ENCODE results near the gene ZNF335. TPM values are rescaled to one million over a fixed set of nuclear protein-coding genes. Genes with fewer than 3 reads are reported as not detected.
"Not testable (repeated sequence)": the region's sequence is repeated elsewhere in the genome, so short reads cannot be mapped to it uniquely, and the experiment has no call there.

Gene ZNF335
- polyA plus RNA-seq, 1 donor = 11.4 TPM

- DNase-seq (ENCODE audit: low read depth) = peak; percentile 98
These were observed 37.2 kb downstream of the ZNF335 start, which contains the start of gene PCIF1 for GRCh38 chr20:45934586-45935415. Gene PCIF1, plus strand, starts transcription at chr20:45934683. Its CDS starts 4,317 bp downstream, at chr20:45939000.

GRCh38 chr20:45934046-45934585 lies 37.9 kb downstream of the ZNF335 start:
- DNase-seq (ENCODE audit: low read depth) = no peak

- no peak for DNase-seq (ENCODE audit: low read depth)
These were observed 38.5 kb downstream of the ZNF335 start for GRCh38 chr20:45933266-45934045.

GRCh38 chr20:45931680-45932079 lies 40.3 kb downstream of the ZNF335 start:
- DNase-seq (ENCODE audit: low read depth) = not testable (repeated sequence)

- no peak for DNase-seq (ENCODE audit: low read depth)
These were observed 44.7 kb downstream of the ZNF335 start for GRCh38 chr20:45927071-45927878.

- DNase-seq (ENCODE audit: low read depth) = no peak
These were observed 45.3 kb downstream of the ZNF335 start for GRCh38 chr20:45926731-45927070.

GRCh38 chr20:45925821-45926506 lies 46.0 kb downstream of the ZNF335 start:
- DNase-seq (ENCODE audit: low read depth) = no peak

GRCh38 chr20:45924391-45925261 lies 47.4 kb downstream of the ZNF335 start:
- DNase-seq (ENCODE audit: low read depth) = no peak

- no peak for DNase-seq (ENCODE audit: low read depth)
These were observed 50.4 kb downstream of the ZNF335 start for GRCh38 chr20:45921337-45922189.

GRCh38 chr20:45920462-45921336 lies 51.3 kb downstream of the ZNF335 start:
- no peak for DNase-seq (ENCODE audit: low read depth)

- no peak for DNase-seq (ENCODE audit: low read depth)
These were observed 52.2 kb downstream of the ZNF335 start for GRCh38 chr20:45919542-45920399.

- no peak for DNase-seq (ENCODE audit: low read depth)
These were observed 53.0 kb downstream of the ZNF335 start for GRCh38 chr20:45918779-45919537.

- no peak for DNase-seq (ENCODE audit: low read depth)
These were observed 53.7 kb downstream of the ZNF335 start for GRCh38 chr20:45918182-45918737.

- no peak for DNase-seq (ENCODE audit: low read depth)
These were observed 54.2 kb downstream of the ZNF335 start for GRCh38 chr20:45917790-45918141.

- DNase-seq (ENCODE audit: low read depth) = no peak
These were observed 58.9 kb downstream of the ZNF335 start for GRCh38 chr20:45913116-45913515.

GRCh38 chr20:45912344-45912682 lies 59.7 kb downstream of the ZNF335 start:
- no peak for DNase-seq (ENCODE audit: low read depth)

Data from forelimb muscle (tissue), 1 donor.